ENCODE measurements around the gene LRRC1. TPM values are rescaled to one million over a fixed set of nuclear protein-coding genes. Genes with fewer than 3 reads are reported as not detected.
A peak's percentile ranks its signal among the peaks of the same experiment; 100 is the strongest.

Gene LRRC1
- total and polyA plus RNA-seq, 2 donors (not counting 3 experiments of a cell fraction or from before 2014, with no cell fraction given), result 5.6 to 11.7 TPM

- intact Hi-C loops (cut with micrococcal nuclease), result no loop called here
- peaks cover 6% of the 10 kb centered on the region for H3K79me2 ChIP-seq (ENCODE audit: control insufficient read depth, insufficient read depth, low read length)
- TF ChIP-seq EZH2 (IDR thresholded peaks at IDR 0.05; ENCODE audit: borderline replicate concordance, low read depth, low read length, severe bottlenecking) (no peak), POLR2A (IDR thresholded peaks at IDR 0.05; ENCODE audit: low read depth, low read length) (no peak), POLR2AphosphoS5 (IDR thresholded peaks at IDR 0.05; ENCODE audit: insufficient read depth, low read depth, low read length) (no peak), MYC (IDR thresholded peaks at IDR 0.05; ENCODE audit: low read depth, low read length) (no peak), GATA2 (IDR thresholded peaks at IDR 0.05; ENCODE audit: insufficient read depth, insufficient read length, low read depth, low read length) (no peak), FOS (IDR thresholded peaks at IDR 0.05; ENCODE audit: borderline replicate concordance, insufficient read depth, low read length) (no peak), CTCF (IDR thresholded peaks at IDR 0.05; ENCODE audit: extremely low read depth in 1 of 2, insufficient read depth in 1 of 2, low read depth in 1 of 2, low read length in 2 of 2) (no peak), JUN (IDR thresholded peaks at IDR 0.05; ENCODE audit: borderline replicate concordance, insufficient read depth, insufficient read length, low read depth) (no peak), MAX (IDR thresholded peaks at IDR 0.05; ENCODE audit: insufficient read depth, insufficient read length) (no peak)
- peak overlapping the region; percentile 15 for H3K4me2 ChIP-seq (ENCODE audit: insufficient read depth, low read length)
- H3K9me3 ChIP-seq (replicated peaks; ENCODE audit: control insufficient read depth, insufficient read depth, low read length), result no peaks in the 10 kb centered on the region
- H3K27ac ChIP-seq (ENCODE audit: insufficient read depth, low read depth, low read length), result no peak overlapping the region
- H4K20me1 ChIP-seq (replicated peaks; ENCODE audit: control insufficient read depth, extremely low read depth, insufficient read depth, low read length), result no peaks in the 10 kb centered on the region
- FAIRE-seq (no peak), DNase-seq (ENCODE audit: low read depth, low spot score) (no peak)
- no TSS peak for BruUV-seq (replicated peaks)
- no peak overlapping the region for H2AFZ ChIP-seq (ENCODE audit: low read depth, low read length)
- H3K9ac ChIP-seq (replicated peaks; ENCODE audit: extremely low read depth, insufficient read depth, low read length), result no peak overlapping the region
- ChIA-PET POLR2A (no interaction called here), CTCF (interaction anchor here (1.0 to 2.4 kb wide), 6 partner anchors 76 to 145 kb away, joined by 3 to 12 read pairs (median 5); no protein-coding TSS in a partner anchor)
- dilution Hi-C loops (cut with MboI; ENCODE audit: extremely low pct_ligation_motif_present, low sequenced_read_pairs), result no loop called here
- peaks cover 19% of the 10 kb centered on the region for H3K4me1 ChIP-seq (ENCODE audit: control insufficient read depth, extremely low read depth, insufficient read depth, low read length)
- no peak overlapping the region for H3K4me3 ChIP-seq (replicated peaks in 1 of 3; ENCODE audit: insufficient read depth in 1 of 3, low read depth in 1 of 3, low read length in 3 of 3)
- H3K27me3 ChIP-seq (ENCODE audit: control insufficient read depth in 2 of 2, insufficient read depth in 2 of 2, low read length in 2 of 2), result no peaks in the 10 kb centered on the region
- H3K9me1 ChIP-seq (replicated peaks; ENCODE audit: control insufficient read depth, extremely low read depth, insufficient read depth, low read length), result no peaks in the 10 kb centered on the region
- H3K36me3 ChIP-seq (ENCODE audit: control insufficient read depth in 2 of 2, extremely low read depth in 1 of 2, insufficient read depth in 2 of 2, low read length in 2 of 2), result no peaks in the 10 kb centered on the region
These were observed 16.3 kb downstream of the LRRC1 start for GRCh38 chr6:53811082-53811481.
